ENCODE data around the gene BTK. TPM values are rescaled to one million over a fixed set of nuclear protein-coding genes. Genes with fewer than 3 reads are reported as not detected.
A peak's percentile ranks its signal among the peaks of the same experiment; 100 is the strongest.

BTK gene
- total and polyA plus RNA-seq, 9 of the 15 experiments (the other 6 are each of a cell fraction or from before 2014, with no cell fraction given): 14.9 to 93.4 (median 65.2) TPM

DNA sequence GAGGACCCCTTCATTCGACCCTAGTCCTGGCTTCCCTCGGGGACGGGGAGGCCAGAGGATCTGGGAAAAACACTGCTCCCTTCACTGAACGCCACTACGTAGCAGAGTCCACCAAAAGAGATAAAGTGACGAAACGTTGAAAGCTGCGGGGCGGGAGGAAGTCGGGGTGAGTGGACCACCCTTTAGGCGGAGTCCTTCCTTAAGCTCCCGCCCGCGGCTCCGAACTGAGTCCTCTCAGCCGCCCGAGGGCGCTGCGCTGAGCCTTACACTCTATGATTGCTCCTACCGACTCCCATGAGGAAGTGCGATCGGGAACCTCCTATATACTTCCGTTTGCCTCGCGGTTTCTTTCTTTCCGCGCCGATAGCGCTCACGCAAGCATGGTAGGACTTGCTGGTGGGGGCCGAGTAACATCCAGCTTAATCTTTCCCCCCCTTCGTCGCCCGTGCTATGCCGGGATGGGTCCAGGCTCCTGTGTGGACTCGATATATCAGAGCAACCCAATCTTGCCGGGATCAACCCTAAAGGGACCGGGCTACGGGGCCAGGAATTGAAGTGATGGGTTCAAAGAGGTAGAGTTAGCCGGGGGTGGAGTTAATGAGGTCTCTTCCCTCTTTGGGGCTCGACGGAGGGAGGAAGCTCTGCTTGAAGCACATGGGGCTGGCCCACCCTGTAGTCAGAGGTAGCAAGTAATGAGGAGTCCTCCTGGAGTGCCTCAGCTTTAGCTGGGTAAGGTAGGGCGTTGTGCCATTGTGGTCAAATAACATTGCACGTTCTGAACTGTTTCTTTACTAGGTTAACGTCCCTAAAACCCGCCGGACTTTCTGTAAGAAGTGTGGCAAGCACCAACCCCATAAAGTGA is 4.9 kb upstream of the BTK start, which contains the start of gene RPL36A (continued):
- TF ChIP-seq RUNX1 (IDR thresholded peaks at IDR 0.05; ENCODE audit: low read depth) (peak; percentile 42; the same call in 1 of the 2 replicates), GTF2F1 (IDR thresholded peaks at IDR 0.05; ENCODE audit: low read depth, low read length) (peak; percentile 88; the same call in 1 of the 2 replicates), XRCC3 (IDR thresholded peaks at IDR 0.05) (no peak), RBBP5 (IDR thresholded peaks at IDR 0.05; ENCODE audit: borderline replicate concordance, insufficient read depth, low read length, poor library complexity, severe bottlenecking) (peak; percentile 87), MYC (IDR thresholded peaks at IDR 0.05; ENCODE audit: low read depth, low read length) (peak; percentile 97), MYC (CRISPR knock-in tag; IDR thresholded peaks at IDR 0.05; ENCODE audit: borderline replicate concordance, low read depth) (peak; percentile 93), ZFX (CRISPR knock-in tag; IDR thresholded peaks at IDR 0.05) (peak; percentile 50; the same call in 1 of the 2 replicates), POLR2H (tag; IDR thresholded peaks at IDR 0.05; ENCODE audit: low read depth) (peak; percentile 97), FOSL1 (tag; conservative IDR thresholded peaks at IDR 0.05) (peak; percentile 40; the same call in 1 of the 2 replicates), NEUROD1 (IDR thresholded peaks at IDR 0.05; ENCODE audit: borderline replicate concordance, low read depth, low read length, partially characterized antibody) (peak; percentile 56), ZNF830 (CRISPR knock-in tag; IDR thresholded peaks at IDR 0.05) (0 out of 2 replicates have a peak, but pooled peaks have one; percentile 39), NELFE (IDR thresholded peaks at IDR 0.05; ENCODE audit: insufficient read depth, insufficient read length) (peak; percentile 21), FOXM1 (IDR thresholded peaks at IDR 0.05; ENCODE audit: low read depth) (no peak), FOXM1 (CRISPR knock-in tag; IDR thresholded peaks at IDR 0.05; ENCODE audit: low read depth) (no peak)
- TF ChIP-seq, protein P1, sequence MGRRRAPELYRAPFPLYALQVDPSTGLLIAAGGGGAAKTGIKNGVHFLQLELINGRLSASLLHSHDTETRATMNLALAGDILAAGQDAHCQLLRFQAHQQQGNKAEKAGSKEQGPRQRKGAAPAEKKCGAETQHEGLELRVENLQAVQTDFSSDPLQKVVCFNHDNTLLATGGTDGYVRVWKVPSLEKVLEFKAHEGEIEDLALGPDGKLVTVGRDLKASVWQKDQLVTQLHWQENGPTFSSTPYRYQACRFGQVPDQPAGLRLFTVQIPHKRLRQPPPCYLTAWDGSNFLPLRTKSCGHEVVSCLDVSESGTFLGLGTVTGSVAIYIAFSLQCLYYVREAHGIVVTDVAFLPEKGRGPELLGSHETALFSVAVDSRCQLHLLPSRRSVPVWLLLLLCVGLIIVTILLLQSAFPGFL (CRISPR knock-in tag; IDR thresholded peaks at IDR 0.05): 0 out of 2 replicates have a peak, but pooled peaks have one; percentile 73
- TF ChIP-seq, protein P2, sequence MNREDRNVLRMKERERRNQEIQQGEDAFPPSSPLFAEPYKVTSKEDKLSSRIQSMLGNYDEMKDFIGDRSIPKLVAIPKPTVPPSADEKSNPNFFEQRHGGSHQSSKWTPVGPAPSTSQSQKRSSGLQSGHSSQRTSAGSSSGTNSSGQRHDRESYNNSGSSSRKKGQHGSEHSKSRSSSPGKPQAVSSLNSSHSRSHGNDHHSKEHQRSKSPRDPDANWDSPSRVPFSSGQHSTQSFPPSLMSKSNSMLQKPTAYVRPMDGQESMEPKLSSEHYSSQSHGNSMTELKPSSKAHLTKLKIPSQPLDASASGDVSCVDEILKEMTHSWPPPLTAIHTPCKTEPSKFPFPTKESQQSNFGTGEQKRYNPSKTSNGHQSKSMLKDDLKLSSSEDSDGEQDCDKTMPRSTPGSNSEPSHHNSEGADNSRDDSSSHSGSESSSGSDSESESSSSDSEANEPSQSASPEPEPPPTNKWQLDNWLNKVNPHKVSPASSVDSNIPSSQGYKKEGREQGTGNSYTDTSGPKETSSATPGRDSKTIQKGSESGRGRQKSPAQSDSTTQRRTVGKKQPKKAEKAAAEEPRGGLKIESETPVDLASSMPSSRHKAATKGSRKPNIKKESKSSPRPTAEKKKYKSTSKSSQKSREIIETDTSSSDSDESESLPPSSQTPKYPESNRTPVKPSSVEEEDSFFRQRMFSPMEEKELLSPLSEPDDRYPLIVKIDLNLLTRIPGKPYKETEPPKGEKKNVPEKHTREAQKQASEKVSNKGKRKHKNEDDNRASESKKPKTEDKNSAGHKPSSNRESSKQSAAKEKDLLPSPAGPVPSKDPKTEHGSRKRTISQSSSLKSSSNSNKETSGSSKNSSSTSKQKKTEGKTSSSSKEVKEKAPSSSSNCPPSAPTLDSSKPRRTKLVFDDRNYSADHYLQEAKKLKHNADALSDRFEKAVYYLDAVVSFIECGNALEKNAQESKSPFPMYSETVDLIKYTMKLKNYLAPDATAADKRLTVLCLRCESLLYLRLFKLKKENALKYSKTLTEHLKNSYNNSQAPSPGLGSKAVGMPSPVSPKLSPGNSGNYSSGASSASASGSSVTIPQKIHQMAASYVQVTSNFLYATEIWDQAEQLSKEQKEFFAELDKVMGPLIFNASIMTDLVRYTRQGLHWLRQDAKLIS (CRISPR knock-in tag; IDR thresholded peaks at IDR 0.05): peak; percentile 91; the same call in 1 of the 2 replicates
